ENCODE data around the gene MYO1F. TPM values are rescaled to one million over a fixed set of nuclear protein-coding genes. Genes with fewer than 3 reads are reported as not detected.

The MYO1F gene
- 1.6 TPM for total RNA-seq

DNA sequence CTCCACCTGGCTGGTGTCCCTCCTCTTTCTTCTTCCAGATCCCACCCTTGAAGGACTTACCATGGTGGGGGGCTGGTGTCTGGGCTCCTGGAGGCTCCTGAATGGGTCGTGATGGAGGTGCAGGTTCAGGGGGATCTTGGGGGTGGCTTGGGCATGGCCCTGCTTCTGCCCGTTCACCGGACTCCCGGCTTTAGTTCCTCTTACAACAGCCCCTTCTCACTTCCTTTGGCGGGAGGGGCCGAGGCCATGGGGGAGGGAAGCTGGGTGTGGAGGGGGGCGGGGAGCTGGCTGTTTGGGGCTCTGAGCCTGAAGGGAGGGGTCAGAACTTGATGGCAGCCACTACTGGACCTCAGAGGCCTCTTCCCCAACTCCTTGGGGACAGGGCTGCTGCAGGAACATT lies at the start of gene MYO1F:
Gene MYO1F, minus strand, starts transcription at position 196 of the 400 bp plus-strand sequence. Its CDS starts 133 bp downstream, at position 63.

DNA sequence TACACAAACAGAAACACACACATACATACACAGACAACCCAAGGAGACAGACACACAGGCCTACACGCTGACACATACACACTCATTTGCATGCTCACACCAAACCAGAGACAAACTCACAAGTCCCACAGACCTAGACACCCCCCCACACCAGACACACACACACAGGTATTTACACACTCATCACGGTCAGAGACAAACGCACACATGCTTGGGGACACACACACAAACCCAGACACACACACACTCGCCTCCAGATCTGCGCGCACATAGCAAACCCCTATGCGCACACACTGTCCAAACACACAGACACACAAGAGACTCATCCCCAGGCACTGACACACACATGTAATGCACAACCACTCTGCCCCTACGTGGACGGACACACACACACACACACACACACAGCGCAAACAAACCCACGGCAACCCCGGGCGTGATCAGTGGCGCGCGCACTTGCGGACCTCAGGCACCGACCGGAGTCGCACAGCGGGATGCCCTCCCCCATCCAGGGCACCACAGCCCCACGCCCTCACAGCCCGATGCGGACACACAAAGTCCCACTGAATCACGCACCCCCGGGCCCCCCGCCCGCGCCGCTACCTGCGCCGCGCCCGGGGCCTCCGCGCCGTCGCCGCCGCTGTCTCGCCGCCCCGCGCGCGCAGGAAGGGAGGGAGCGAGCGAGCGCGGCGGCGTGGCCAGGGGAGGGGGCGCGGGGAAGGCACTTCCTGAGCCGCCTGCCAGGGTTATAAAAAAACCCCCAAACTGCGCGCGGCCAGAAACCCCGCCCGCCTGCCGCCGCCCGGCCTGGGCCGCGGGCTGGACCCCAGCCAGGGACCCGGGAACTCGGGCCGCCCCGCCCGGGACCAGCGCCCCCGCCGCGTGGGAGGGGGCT lies 33.0 kb upstream of the MYO1F start, which contains the start of gene ADAMTS10:
Gene ADAMTS10, minus strand, starts transcription at position 675 of the 895 bp plus-strand sequence. CDS start 5,005 bp downstream, outside the sequence.

DNA sequence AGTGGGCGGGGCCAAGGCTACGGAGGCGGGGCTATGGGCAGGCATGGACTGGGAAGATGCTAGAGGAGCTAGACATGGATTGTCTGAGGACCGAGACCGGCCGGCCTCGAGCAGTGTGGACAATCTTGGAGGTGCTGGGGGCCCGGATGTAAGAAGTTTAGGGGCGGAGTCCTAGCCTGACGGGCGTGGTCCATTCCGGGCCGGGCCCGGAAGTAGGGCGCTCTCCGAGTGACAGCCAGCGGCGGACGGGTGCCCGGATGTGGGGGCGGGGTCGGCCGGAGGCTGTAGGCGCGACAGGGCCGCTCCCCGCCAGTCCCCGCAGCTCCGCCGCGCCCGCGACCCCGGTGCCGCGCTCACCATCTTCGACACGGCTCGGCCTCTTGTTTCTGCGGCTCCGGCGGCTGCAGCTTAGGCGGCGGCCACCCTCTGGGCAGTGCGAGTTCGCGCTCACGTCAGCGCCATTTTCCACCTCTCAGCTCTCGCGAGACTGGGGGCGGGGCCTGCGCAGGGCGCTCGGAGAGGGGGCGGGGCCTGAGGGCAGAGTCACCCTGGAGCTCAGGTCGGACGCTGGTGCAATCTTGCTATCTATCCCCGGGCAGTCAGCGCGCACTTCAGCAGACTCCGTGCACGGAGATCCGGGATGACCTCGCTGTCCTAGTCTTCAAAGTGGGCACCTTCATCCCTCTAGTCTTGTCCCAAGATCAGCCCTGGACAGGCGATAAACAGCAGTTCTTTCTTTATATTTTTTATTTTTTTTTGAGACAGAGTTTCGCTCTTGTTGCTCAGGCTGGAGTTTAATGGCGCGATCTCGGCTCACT lies 63.3 kb downstream of the MYO1F start, which contains the start of gene ZNF414:
Gene ZNF414, minus strand, starts transcription at position 481 of the 818 bp plus-strand sequence. Its CDS starts 121 bp downstream, at position 360.

Other genes with a start within 250 kb of the MYO1F start
- gene KANK3, start 234.2 kb downstream of the MYO1F start, total RNA-seq = 3.8 TPM
- gene ANGPTL4, start 213.3 kb downstream of the MYO1F start, total RNA-seq = 0.63 TPM
- 170 TPM for gene RAB11B, start 187.1 kb downstream of the MYO1F start, total RNA-seq
- 37.9 TPM for gene MARCHF2, start 164.1 kb downstream of the MYO1F start, total RNA-seq
- 121 TPM for gene HNRNPM, start 132.5 kb downstream of the MYO1F start, total RNA-seq
- not detected for gene PRAM1, start 74.8 kb downstream of the MYO1F start, total RNA-seq
- gene ZNF414, start 63.3 kb downstream of the MYO1F start, total RNA-seq = 6.6 TPM
- 145 TPM for gene ADAMTS10, start 33.3 kb upstream of the MYO1F start, total RNA-seq
- not detected for gene NFILZ, start 53.2 kb upstream of the MYO1F start, total RNA-seq
- gene ACTL9, start 121.4 kb upstream of the MYO1F start, total RNA-seq = not detected
- gene OR2Z1, start 144.2 kb upstream of the MYO1F start, total RNA-seq = not detected